SK-N-MC (cell line): ENCODE measurements around the gene CLASP2.

Source experiments
- EZH2 ChIP-seq: fragments of 200-600 bp; sonication (generic); IDR thresholded peaks from one replicate; pipeline ENCODE4 v1.6.1; 2017; ENCODE audit warnings: antibody characterized with exemption
- FOXP2 ChIP-seq: optimal IDR thresholded peaks from 2 replicates; pipeline ENCODE3; 2011; ENCODE audit warnings: mild to moderate bottlenecking, moderate library complexity; ENCODE audit not compliant: insufficient read depth; ENCODE audit errors: extremely low read length, control extremely low read depth
- POLR2AphosphoS5 ChIP-seq: IDR thresholded peaks from 2 replicates; pipeline ENCODE4 v1.6.1; 2012; ENCODE audit warnings: mild to moderate bottlenecking, low read depth, low read length, borderline replicate concordance

GRCh38 chr3:33592999-33593398 is 125.1 kb downstream of the CLASP2 start:
- TF ChIP-seq EZH2 (no peak), POLR2AphosphoS5 (no peak), FOXP2 (no peak)
